Measurements from ENCODE around the gene SCARB1. TPM values are rescaled to one million over a fixed set of nuclear protein-coding genes. Genes with fewer than 3 reads are reported as not detected.

SCARB1 gene
- total RNA-seq, 2 donors from 2014 or later: 33.0 to 36.2 TPM

- Histone ChIP-seq H3K4me3 (ENCODE audit: low read length) (no peak overlapping the region), H3K27ac (ENCODE audit: low read depth, low read length) (no peak overlapping the region), H3K36me3 (ENCODE audit: control insufficient read depth, insufficient read depth, low read length) (no peaks in the 10 kb centered on the region), H3K9me3 (ENCODE audit: control insufficient read depth, low read length) (no peaks in the 10 kb centered on the region), H3K9ac (ENCODE audit: extremely low read depth, low read length, poor library complexity, severe bottlenecking) (no peak overlapping the region), H3K27me3 (ENCODE audit: control insufficient read depth, insufficient read depth, low read length, poor library complexity, severe bottlenecking) (peaks cover 6% of the 10 kb centered on the region), H3K4me1 (ENCODE audit: control insufficient read depth, insufficient read depth, low read length) (no peaks in the 10 kb centered on the region)
- DNase-seq: no peak
- TF ChIP-seq CTCF (conservative IDR thresholded peaks at IDR 0.05): no peak
- no peaks in the 10 kb centered on the region for H3K9me3 Mint-ChIP-seq
- H3K4me1 Mint-ChIP-seq: peaks cover 19% of the 10 kb centered on the region
- no peak overlapping the region for H3K27ac Mint-ChIP-seq
- no peak overlapping the region for H3K4me3 Mint-ChIP-seq
- no peaks in the 10 kb centered on the region for H3K36me3 Mint-ChIP-seq (ENCODE audit: low read depth)
- WGBS, 2 experiments (ENCODE audit: insufficient coverage in 1 of 2, insufficient read length in 1 of 2): 90 to 92% methylated on average over 6 to 9 of the region's 9 CpGs
- peaks cover 9% of the 10 kb centered on the region for H3K27me3 Mint-ChIP-seq (ENCODE audit: insufficient read depth)
Observed at GRCh38 chr12:124866883-124867400, 3.3 kb upstream of the SCARB1 start.

GRCh38 chr12:124866195-124866882 is 2.7 kb upstream of the SCARB1 start:
- no peak overlapping the region for H3K27ac Mint-ChIP-seq
- WGBS, 2 experiments (ENCODE audit: insufficient coverage in 1 of 2, insufficient read length in 1 of 2): 86 to 88% methylated on average over 10 of the region's 10 CpGs
- H3K27ac ChIP-seq (ENCODE audit: low read depth, low read length): no peak overlapping the region

GRCh38 chr12:124865728-124866127 is 2.1 kb upstream of the SCARB1 start:
- Mint-ChIP-seq H3K27ac (no peak overlapping the region), H3K4me1 (peaks cover 19% of the 10 kb centered on the region), H3K9me3 (no peaks in the 10 kb centered on the region), H3K4me3 (no peak overlapping the region), H3K36me3 (ENCODE audit: low read depth) (no peaks in the 10 kb centered on the region), H3K27me3 (ENCODE audit: insufficient read depth) (peaks cover 9% of the 10 kb centered on the region)
- Histone ChIP-seq H3K27me3 (ENCODE audit: control insufficient read depth, insufficient read depth, low read length, poor library complexity, severe bottlenecking) (peaks cover 6% of the 10 kb centered on the region), H3K4me1 (ENCODE audit: control insufficient read depth, insufficient read depth, low read length) (no peaks in the 10 kb centered on the region), H3K9ac (ENCODE audit: extremely low read depth, low read length, poor library complexity, severe bottlenecking) (no peak overlapping the region), H3K36me3 (ENCODE audit: control insufficient read depth, insufficient read depth, low read length) (no peaks in the 10 kb centered on the region), H3K27ac (ENCODE audit: low read depth, low read length) (no peak overlapping the region), H3K9me3 (ENCODE audit: control insufficient read depth, low read length) (no peaks in the 10 kb centered on the region), H3K4me3 (ENCODE audit: low read length) (no peak overlapping the region)
- no peak for TF ChIP-seq CTCF (conservative IDR thresholded peaks at IDR 0.05)
- DNase-seq: no peak
- 92 to 96% methylated on average over 2 to 7 of the region's 7 CpGs for WGBS, 2 experiments (ENCODE audit: insufficient coverage in 1 of 2, insufficient read length in 1 of 2)

More at GRCh38 chr12:124866195-124866882, 2.7 kb upstream of the SCARB1 start:
- peaks cover 6% of the 10 kb centered on the region for H3K27me3 ChIP-seq (ENCODE audit: control insufficient read depth, insufficient read depth, low read length, poor library complexity, severe bottlenecking)
- H3K27me3 Mint-ChIP-seq (ENCODE audit: insufficient read depth): peaks cover 9% of the 10 kb centered on the region
- H3K4me3 ChIP-seq (ENCODE audit: low read length): no peak overlapping the region
- no peak for DNase-seq
- H3K9ac ChIP-seq (ENCODE audit: extremely low read depth, low read length, poor library complexity, severe bottlenecking): no peak overlapping the region
- H3K36me3 ChIP-seq (ENCODE audit: control insufficient read depth, insufficient read depth, low read length): no peaks in the 10 kb centered on the region
- no peak overlapping the region for H3K4me3 Mint-ChIP-seq
- TF ChIP-seq CTCF (conservative IDR thresholded peaks at IDR 0.05): no peak
- peaks cover 19% of the 10 kb centered on the region for H3K4me1 Mint-ChIP-seq
- H3K36me3 Mint-ChIP-seq (ENCODE audit: low read depth): no peaks in the 10 kb centered on the region
- H3K9me3 ChIP-seq (ENCODE audit: control insufficient read depth, low read length): no peaks in the 10 kb centered on the region
- no peaks in the 10 kb centered on the region for H3K9me3 Mint-ChIP-seq
- no peaks in the 10 kb centered on the region for H3K4me1 ChIP-seq (ENCODE audit: control insufficient read depth, insufficient read depth, low read length)

All from endodermal cell (in vitro differentiated cells).